Upper lobe of left lung (tissue), 4 donors: ENCODE results near the gene R3HDM4.

ENCODE experiments used
- CTCF ChIP-seq, 6 experiments: fragments of 450-650 bp in 4 of 6; fragments of 200-600 bp in 2 of 6; sonication (generic) in 2 of 6; IDR thresholded peaks; one replicate each; pipeline ENCODE4 v1.5.1; 2016 to 2019; ENCODE audit warnings: antibody characterized with exemption in 6 of 6
- EP300 ChIP-seq, 4 donors: sonication (generic); formaldehyde crosslinking; IDR thresholded peaks; one replicate each; pipeline ENCODE4 v1.5.1; 2017; ENCODE audit warnings: antibody characterized with exemption in 4 of 4, control low read depth in 2 of 4
- POLR2A ChIP-seq, 4 donors: fragments of 450-650 bp; IDR thresholded peaks; one replicate each; pipeline ENCODE4 v1.5.1; 2016 to 2017; ENCODE audit warnings: antibody characterized with exemption in 4 of 4, mild to moderate bottlenecking in 2 of 4
- POLR2AphosphoS5 ChIP-seq, 2 donors: sonication (generic); formaldehyde crosslinking; IDR thresholded peaks; one replicate each; pipeline ENCODE4 v1.5.1; 2017; ENCODE audit warnings: antibody characterized with exemption in 2 of 2

DNA sequence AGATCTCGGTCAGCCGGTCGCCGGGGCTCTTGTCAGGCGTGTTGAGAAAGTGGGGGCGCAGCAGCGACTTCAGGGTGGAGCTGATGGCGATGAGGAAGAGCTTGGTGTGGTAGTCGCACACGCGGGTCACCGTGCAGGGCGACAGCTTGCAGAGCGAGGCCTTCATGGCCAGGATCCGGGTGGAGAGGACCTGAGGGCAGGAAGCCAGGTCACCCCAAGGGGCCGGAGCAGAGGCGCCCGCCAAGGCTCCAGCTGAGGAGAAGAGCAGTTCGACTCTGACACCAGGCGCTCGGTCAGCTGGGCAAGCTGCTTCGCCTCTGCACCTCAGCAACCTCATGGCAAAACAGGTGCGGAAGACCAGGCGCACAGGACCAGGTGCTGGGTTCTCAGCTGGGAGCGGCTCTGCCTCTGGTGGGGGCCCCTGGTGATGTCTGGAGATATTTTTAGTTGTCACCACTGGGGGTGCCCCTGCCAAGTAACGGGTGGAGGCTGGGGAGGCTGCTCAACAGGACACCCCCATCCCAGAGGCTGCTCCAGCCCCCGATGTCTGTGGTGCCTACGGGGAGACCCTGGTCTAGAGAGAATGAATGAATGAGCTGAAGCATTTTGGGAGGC lies 37.6 kb downstream of the R3HDM4 start:
- no peak for TF ChIP-seq POLR2AphosphoS5 (IDR thresholded peaks at IDR 0.05)
- no peak for TF ChIP-seq CTCF (IDR thresholded peaks at IDR 0.05)
- TF ChIP-seq EP300 (IDR thresholded peaks at IDR 0.05) = no peak
- TF ChIP-seq POLR2A (IDR thresholded peaks at IDR 0.05) = no peak
